ENCODE results near the gene STXBP3.

STXBP3 gene

GRCh38 chr1:108847494-108847893 is 101.0 kb downstream of the STXBP3 start:
- no peak for DNase-seq
- no peak overlapping the region for H3K27ac Mint-ChIP-seq
- peaks cover 14 to 18% of the 10 kb centered on the region in 2 donors for H3K27me3 Mint-ChIP-seq
- H3K4me3 Mint-ChIP-seq: no peak overlapping the region
- H3K4me1 Mint-ChIP-seq (ENCODE audit: low read depth in 2 of 2): peaks cover 0 to 3% of the 10 kb centered on the region in 2 donors
- peaks cover 3% of the 10 kb centered on the region for H3K36me3 Mint-ChIP-seq (ENCODE audit: insufficient read depth)
- H3K9me3 Mint-ChIP-seq: no peaks in the 10 kb centered on the region
- ATAC-seq (replicated peaks): no peak

GRCh38 chr1:108848806-108849205 is 102.3 kb downstream of the STXBP3 start:
- DNase-seq (no peak), ATAC-seq (replicated peaks) (no peak)
- Mint-ChIP-seq H3K4me3 (no peak overlapping the region), H3K9me3 (no peaks in the 10 kb centered on the region), H3K27me3 (peaks cover 14 to 23% of the 10 kb centered on the region in 2 donors), H3K27ac (no peak overlapping the region), H3K4me1 (ENCODE audit: low read depth in 2 of 2) (peaks cover 0 to 6% of the 10 kb centered on the region in 2 donors), H3K36me3 (ENCODE audit: insufficient read depth) (peaks cover 5% of the 10 kb centered on the region)

- Mint-ChIP-seq H3K4me1 (ENCODE audit: low read depth in 2 of 2) (peaks cover 0 to 6% of the 10 kb centered on the region in 2 donors), H3K9me3 (no peaks in the 10 kb centered on the region), H3K4me3 (no peak overlapping the region), H3K27ac (no peak overlapping the region), H3K27me3 (peaks cover 24 to 34% of the 10 kb centered on the region in 2 donors), H3K36me3 (ENCODE audit: insufficient read depth) (peaks cover 5% of the 10 kb centered on the region)
- no peak for DNase-seq
- no peak for ATAC-seq (replicated peaks)
These were observed 104.5 kb downstream of the STXBP3 start for GRCh38 chr1:108850929-108851328.

- no peak overlapping the region for H3K27ac Mint-ChIP-seq
- no peaks in the 10 kb centered on the region for H3K9me3 Mint-ChIP-seq
- H3K27me3 Mint-ChIP-seq: peaks cover 23 to 39% of the 10 kb centered on the region in 2 donors
- H3K36me3 Mint-ChIP-seq (ENCODE audit: insufficient read depth): peaks cover 5% of the 10 kb centered on the region
- no peak for DNase-seq
- peaks cover 0 to 6% of the 10 kb centered on the region in 2 donors for H3K4me1 Mint-ChIP-seq (ENCODE audit: low read depth in 2 of 2)
- no peak overlapping the region for H3K4me3 Mint-ChIP-seq
- no peak for ATAC-seq (replicated peaks)
These were observed 105.1 kb downstream of the STXBP3 start for GRCh38 chr1:108851567-108851966.

- H3K9me3 Mint-ChIP-seq: no peaks in the 10 kb centered on the region
- peaks cover 21 to 42% of the 10 kb centered on the region in 2 donors for H3K27me3 Mint-ChIP-seq
- DNase-seq (no peak), ATAC-seq (replicated peaks) (no peak)
- peaks cover 5% of the 10 kb centered on the region for H3K36me3 Mint-ChIP-seq (ENCODE audit: insufficient read depth)
- peaks cover 0 to 6% of the 10 kb centered on the region in 2 donors for H3K4me1 Mint-ChIP-seq (ENCODE audit: low read depth in 2 of 2)
- H3K27ac Mint-ChIP-seq: no peak overlapping the region
- no peak overlapping the region for H3K4me3 Mint-ChIP-seq
These were observed 105.9 kb downstream of the STXBP3 start for GRCh38 chr1:108852221-108852975.

- H3K36me3 Mint-ChIP-seq (ENCODE audit: insufficient read depth): peaks cover 5% of the 10 kb centered on the region
- H3K4me3 Mint-ChIP-seq: no peak overlapping the region
- DNase-seq: no peak
- peaks cover 0 to 6% of the 10 kb centered on the region in 2 donors for H3K4me1 Mint-ChIP-seq (ENCODE audit: low read depth in 2 of 2)
- ATAC-seq (replicated peaks): no peak
- H3K27ac Mint-ChIP-seq: no peak overlapping the region
- H3K27me3 Mint-ChIP-seq: peaks cover 26 to 36% of the 10 kb centered on the region in 2 donors
- H3K9me3 Mint-ChIP-seq: no peaks in the 10 kb centered on the region
These were observed 107.9 kb downstream of the STXBP3 start for GRCh38 chr1:108854221-108855019.

GRCh38 chr1:108856994-108857393 is 110.5 kb downstream of the STXBP3 start, which contains the start of gene AKNAD1:
AKNAD1 (minus strand) TSS chr1:108857094; CDS start chr1:108852664, 4,430 bp downstream.
- peaks cover 34 to 39% of the 10 kb centered on the region in 2 donors for H3K27me3 Mint-ChIP-seq
- no peaks in the 10 kb centered on the region for H3K9me3 Mint-ChIP-seq
- peaks cover 0 to 6% of the 10 kb centered on the region in 2 donors for H3K4me1 Mint-ChIP-seq (ENCODE audit: low read depth in 2 of 2)
- H3K36me3 Mint-ChIP-seq (ENCODE audit: insufficient read depth): peaks cover 5% of the 10 kb centered on the region
- no peak within 1 kb of the TSS for H3K27ac Mint-ChIP-seq
- no peak for ATAC-seq (replicated peaks)
- H3K4me3 Mint-ChIP-seq: no peak within 1 kb of the TSS
- DNase-seq: no peak

GRCh38 chr1:108858230-108858950 is 111.9 kb downstream of the STXBP3 start:
- Mint-ChIP-seq H3K27ac (no peak overlapping the region), H3K4me1 (ENCODE audit: low read depth in 2 of 2) (no peaks in the 10 kb centered on the region), H3K9me3 (no peaks in the 10 kb centered on the region), H3K27me3 (peaks cover 34 to 39% of the 10 kb centered on the region in 2 donors), H3K36me3 (ENCODE audit: insufficient read depth) (no peaks in the 10 kb centered on the region), H3K4me3 (no peak overlapping the region)
- ATAC-seq (replicated peaks): no peak
- no peak for DNase-seq
